Keratinocyte (primary cell): ENCODE measurements around the gene NRDC.
A peak's percentile ranks its signal among the peaks of the same experiment; 100 is the strongest.

Experiments used
- EZH2 ChIP-seq: IDR thresholded peaks from one replicate; pipeline ENCODE4 v1.6.1; 2012; ENCODE audit warnings: inconsistent platforms, mild to moderate bottlenecking, low read length, moderate library complexity
- TF ChIP-seq, protein P1 (sequence below), 3 experiments: IDR thresholded peaks in 1 of 3; conservative IDR thresholded peaks in 1 of 3; optimal IDR thresholded peaks in 1 of 3; 2 replicates in 2 of 3; 3 replicates in 1 of 3; pipeline versions ENCODE3 to v1.5.1; 2011; ENCODE audit warnings: low read length in 3 of 3, mild to moderate bottlenecking in 3 of 3, moderate library complexity in 2 of 3, control low read depth in 1 of 3, inconsistent platforms in 1 of 3; ENCODE audit not compliant: insufficient read depth in 2 of 3; ENCODE audit errors: extremely low read depth in 1 of 3

DNA sequence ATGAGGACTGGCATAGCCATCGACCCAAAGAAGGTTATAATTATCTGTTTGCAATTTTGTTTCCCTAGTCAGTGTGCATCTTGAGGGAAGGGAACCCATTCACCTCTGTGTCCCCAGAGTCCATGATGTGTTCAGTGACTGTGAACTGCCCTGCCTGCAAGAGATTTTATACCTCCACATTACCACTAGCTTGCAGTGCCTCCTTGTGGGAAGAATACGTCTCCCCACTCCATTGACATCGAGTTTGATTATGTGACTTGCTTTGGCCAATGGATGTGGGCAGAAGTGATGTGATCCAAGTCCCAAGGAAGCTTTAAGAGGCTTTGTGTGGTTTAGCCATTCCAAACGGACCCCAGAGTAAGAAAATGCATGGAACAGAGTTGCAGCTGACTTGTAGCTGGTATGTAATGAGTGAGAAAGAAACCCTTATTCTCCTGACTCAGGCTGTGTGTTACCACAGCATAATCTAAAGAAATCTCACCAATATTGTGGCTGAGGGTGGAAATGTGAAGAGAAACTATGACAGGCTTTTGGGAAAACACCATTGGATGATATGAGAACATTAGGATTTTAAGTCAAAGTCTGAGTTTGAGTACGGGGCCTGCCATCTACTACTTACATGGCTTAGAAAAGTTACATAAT is 47.8 kb upstream of the NRDC start:
- TF ChIP-seq, protein P1, sequence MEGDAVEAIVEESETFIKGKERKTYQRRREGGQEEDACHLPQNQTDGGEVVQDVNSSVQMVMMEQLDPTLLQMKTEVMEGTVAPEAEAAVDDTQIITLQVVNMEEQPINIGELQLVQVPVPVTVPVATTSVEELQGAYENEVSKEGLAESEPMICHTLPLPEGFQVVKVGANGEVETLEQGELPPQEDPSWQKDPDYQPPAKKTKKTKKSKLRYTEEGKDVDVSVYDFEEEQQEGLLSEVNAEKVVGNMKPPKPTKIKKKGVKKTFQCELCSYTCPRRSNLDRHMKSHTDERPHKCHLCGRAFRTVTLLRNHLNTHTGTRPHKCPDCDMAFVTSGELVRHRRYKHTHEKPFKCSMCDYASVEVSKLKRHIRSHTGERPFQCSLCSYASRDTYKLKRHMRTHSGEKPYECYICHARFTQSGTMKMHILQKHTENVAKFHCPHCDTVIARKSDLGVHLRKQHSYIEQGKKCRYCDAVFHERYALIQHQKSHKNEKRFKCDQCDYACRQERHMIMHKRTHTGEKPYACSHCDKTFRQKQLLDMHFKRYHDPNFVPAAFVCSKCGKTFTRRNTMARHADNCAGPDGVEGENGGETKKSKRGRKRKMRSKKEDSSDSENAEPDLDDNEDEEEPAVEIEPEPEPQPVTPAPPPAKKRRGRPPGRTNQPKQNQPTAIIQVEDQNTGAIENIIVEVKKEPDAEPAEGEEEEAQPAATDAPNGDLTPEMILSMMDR (optimal IDR thresholded peaks at IDR 0.05 in 1 of 3, IDR thresholded peaks at IDR 0.05 in 1 of 3, conservative IDR thresholded peaks at IDR 0.05 in 1 of 3; ENCODE audit: extremely low read depth in 1 of 3, insufficient read depth in 2 of 3, low read length in 3 of 3): peak; percentile 54 to 86 (median 59)
- TF ChIP-seq EZH2: no peak
